GM04504 (cell line): Measurements from ENCODE around the gene CFAP100.

ENCODE experiments used
- DNase-seq: peaks from one replicate; pipeline ENCODE4 v3.0.0-alpha.2; 2012; ENCODE audit warnings: low read depth

Gene CFAP100

GRCh38 chr3:126376444-126376843 lies 18.3 kb upstream of the CFAP100 start:
- DNase-seq: no peak

DNA sequence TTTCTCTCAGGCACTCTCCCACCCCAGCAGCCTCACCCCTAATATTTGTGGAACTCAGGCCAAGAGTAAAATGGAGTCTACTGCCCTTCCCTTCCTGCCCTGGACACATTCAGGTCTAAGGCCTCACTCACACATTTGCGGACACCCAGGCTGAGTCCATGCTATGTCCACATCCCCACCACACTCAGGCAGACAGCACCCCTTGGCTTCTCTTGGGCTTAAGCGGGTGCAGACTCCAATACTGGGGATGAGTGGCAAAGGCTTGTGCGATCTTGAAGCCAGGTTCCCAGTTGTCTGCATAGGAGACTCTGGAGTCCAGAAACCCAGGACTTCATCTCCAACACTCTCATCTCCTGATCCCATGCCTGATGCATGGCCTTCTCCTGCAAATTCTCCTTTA lies 17.5 kb upstream of the CFAP100 start:
- DNase-seq: no peak

DNA sequence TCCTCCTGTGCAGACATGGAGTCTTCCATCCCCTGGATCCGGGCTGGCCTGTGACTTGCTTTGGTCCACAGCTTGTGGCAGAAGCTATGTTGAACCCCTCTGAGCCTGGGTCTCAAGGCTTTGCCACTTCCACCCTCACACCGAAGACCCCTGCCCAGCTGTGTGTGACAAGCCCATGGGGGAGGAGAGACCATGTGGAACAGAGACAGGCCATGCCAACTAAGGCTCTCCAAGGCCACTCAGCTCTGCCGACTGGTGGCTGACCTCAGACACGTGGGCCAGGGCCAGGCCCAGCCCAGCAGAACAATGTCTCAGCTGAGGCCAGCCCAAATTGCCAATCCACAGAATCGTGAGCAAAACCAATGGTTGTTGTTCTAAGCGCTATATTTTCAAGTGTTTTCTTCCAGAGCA lies 16.4 kb upstream of the CFAP100 start:
- DNase-seq: no peak

- DNase-seq: no peak
Observed at GRCh38 chr3:126380011-126380768, 14.5 kb upstream of the CFAP100 start.

- no peak for DNase-seq
Observed at GRCh38 chr3:126381966-126382365, 12.7 kb upstream of the CFAP100 start.

DNA sequence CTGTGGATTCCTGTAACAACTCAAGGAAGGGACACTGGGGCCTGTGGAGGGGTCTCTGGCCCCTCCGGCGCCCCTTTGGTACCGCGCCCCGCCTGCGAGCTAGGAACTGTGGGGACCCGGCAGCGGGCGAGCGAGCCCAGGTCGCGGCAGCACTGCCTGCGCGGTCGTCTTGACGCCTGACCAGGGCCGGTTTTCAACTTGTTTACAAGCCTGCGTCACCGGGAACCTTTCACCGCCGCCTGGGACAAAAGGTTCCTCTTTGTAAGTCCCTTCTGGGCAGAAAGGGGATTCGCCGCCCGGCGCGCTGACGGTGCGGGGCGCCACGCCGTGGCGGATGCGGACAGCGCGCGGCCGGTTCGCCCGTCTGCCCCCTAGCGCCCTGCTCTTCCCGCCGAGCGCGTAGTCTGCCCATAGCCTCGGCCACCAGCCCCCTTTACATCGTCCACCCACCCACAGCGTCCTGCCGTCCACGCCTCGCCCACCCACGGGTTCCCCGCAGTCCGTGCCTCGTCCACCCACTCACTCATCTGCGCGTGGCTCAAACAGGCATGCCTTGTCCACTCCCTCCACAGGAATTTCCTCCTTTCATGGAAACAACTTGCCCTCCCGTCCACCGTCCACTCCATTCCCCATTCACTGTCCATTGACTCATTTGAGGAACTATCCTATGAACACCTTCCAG lies 5.5 kb upstream of the CFAP100 start:
- DNase-seq: peak; percentile 59

GRCh38 chr3:126389794-126390146 lies 4.9 kb upstream of the CFAP100 start:
- DNase-seq: no peak

- DNase-seq: no peak
Observed at GRCh38 chr3:126390201-126390600, 4.5 kb upstream of the CFAP100 start.

DNA sequence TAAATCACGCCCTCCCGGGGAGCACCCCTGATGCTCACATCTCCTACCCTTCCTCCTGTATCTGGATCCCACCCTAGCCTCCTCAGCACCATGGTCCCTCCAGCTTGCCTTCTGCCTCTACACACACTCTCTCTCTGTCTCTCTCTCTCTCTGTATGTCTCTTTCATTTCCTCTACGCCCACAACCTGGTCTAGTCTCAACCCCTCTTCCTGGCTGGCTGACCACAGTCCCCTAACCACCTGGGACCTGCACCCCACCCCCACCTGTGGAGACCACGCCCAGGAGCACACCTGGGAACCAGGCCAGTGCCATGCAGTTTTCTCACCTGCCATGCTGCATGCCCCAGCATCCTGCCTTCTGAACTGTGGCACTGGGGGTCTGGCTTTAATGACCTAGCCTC lies 4.0 kb upstream of the CFAP100 start:
- no peak for DNase-seq

- no peak for DNase-seq
Observed at GRCh38 chr3:126391631-126392030, 3.1 kb upstream of the CFAP100 start.

DNA sequence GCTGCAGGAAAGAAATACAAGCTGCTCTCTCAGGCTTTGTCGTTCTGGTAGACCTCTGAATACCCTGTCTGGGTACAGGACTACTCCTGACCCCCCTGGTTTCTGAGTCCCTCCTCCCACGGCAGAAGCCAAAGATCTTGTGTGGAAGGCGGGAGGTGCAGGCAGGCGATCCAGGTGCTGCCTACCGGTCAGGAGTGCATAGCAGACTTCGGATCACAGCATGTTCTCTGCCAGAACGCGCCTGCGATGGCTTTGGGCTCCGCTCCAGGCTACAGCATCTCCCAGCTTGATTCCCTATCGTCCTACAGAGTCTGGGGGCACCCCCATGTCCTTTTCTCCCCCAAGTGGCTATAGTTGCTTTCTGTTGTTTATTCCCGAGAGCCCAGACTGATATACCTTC lies 2.5 kb upstream of the CFAP100 start:
- no peak for DNase-seq

DNA sequence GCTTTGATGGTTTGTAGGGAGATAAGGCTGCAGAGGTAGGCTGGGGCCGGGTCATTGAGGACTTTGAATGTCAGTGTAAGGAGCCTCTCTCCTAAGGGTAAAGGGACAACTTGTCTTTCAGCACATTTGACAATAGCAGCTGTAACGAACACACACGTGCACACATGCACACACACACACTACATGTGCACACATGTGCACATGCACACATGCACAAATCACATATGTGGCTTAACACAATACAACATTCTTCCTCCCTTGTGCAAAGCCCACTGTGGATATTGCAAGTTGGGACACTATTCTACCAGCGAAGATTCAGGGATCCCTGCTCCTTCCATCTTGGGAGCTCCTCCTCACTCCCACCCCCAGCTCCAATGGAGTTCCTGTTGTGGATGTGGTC lies 1.1 kb upstream of the CFAP100 start:
- no peak for DNase-seq

- no peak for DNase-seq
Observed at GRCh38 chr3:126394977-126395321, 240 bp downstream of the CFAP100 start.

- DNase-seq: no peak
Observed at GRCh38 chr3:126395846-126396513, 1.3 kb downstream of the CFAP100 start.

DNA sequence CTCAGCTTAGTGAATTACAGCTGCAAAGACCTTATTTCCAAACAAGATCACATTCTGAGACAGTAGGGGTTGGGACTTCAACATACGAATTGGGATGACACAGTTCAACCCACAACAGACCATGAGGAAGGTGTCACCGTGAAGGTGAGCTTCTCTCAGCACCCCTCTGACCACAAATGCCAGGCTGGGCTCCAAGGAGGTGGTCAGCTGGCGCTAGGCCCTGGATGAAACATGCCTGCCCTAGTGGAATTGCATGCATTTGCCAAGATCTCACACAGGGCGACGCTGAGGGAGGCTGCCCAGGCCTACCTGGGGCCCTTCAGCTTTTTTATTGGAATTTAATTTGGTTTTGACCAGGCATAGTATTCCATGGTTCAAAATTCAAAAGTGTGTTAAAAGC lies 1.8 kb downstream of the CFAP100 start:
- DNase-seq: no peak

DNA sequence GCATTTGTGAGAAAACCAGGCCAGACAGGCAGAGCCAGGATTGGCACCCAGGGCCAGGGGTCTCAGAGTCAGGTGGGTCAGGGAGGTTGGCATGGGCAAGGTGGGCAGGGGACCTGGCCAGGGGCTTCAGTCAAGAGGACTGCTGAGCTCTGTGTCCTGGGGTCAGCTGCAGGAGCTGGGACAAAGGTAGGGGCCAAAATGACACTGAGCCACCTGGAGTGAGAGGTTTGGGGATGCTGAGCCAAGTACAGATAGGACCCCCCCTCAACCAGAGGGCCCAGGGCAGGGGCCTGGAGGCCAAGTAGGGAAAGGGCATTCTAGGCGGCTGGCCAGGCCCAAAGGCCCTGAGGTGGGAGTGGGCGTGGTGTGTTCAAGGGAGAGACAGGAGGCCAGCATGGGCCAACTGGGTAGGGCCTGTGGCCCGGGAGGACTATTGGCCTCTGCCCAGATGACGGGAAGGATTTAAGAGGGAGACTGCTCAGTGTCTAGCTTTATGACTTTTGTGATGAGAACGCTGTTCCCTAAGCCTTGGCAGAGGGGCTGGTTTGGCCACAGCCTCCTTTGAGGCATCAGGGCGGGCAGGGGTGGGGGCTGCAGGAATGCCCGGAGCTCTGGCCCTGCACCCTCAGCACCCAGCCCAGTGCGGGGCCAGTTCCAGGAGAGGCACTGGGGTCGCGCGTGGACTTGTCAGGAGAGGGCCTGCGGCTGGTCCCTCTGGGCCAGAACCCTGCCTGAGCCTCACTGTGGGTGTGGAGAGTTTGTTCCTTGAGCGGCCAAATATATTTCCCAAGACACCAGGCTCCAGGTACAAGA lies 3.1 kb downstream of the CFAP100 start:
- no peak for DNase-seq

- no peak for DNase-seq
Observed at GRCh38 chr3:126398423-126399350, 4.0 kb downstream of the CFAP100 start.

DNA sequence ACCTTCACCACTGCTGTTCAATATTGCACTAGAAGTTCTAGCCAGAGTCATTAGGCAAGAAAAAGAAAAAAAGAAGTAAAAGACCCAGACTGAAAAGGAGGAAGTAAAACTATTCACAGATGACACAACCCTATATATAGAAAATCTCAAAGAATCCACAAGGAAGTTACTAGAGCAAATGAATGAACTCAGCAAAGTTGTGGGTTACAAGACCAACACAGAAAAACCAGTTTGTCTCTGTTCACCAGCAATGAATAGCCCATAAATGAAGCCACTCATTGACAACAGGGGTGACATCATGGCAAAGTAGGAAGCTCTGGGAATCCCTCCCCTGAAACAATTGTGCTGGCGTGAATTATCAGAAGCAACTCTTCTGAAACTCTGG lies 4.6 kb downstream of the CFAP100 start:
- no peak for DNase-seq

- DNase-seq: no peak
Observed at GRCh38 chr3:126399756-126400155, 5.0 kb downstream of the CFAP100 start.

GRCh38 chr3:126401611-126402160 lies 7.0 kb downstream of the CFAP100 start:
- no peak for DNase-seq

DNA sequence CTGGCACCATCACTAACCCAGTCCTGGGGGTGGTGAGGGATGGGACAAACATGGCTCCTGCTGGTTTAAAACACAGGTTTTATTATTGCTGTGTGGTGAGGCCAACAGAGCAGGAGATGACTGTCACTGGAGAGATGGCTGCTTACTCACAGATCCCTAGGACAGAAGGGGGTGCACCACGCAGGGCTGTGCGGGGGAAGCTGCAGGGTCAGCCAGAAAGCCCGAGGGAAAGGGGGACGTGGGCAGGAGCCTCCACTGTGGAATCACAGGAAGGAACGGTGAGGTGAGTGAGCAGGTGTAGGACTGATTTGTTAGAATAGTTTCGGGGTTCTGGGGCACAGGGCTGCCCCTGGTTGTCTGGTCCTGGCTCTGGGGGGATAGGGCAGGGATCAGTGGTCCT lies 7.5 kb downstream of the CFAP100 start:
- DNase-seq: no peak
